GM12892 (cell line): ENCODE data around the gene GALNT18.

ENCODE experiments used
- DNase-seq: peaks from one replicate; pipeline ENCODE4 v3.0.0; 2011; ENCODE audit not compliant: insufficient read length
- FAIRE-seq: peaks from 2 replicates; lab custom pipeline; 2011; peaks lifted over from hg19 to GRCh38; lab: Jason Lieb, UNC
- POLR2A ChIP-seq: IDR thresholded peaks from 2 replicates; pipeline ENCODE4 v1.6.1; 2011; ENCODE audit warnings: low read depth, low read length, control low read depth
- POLR2AphosphoS5 ChIP-seq: IDR thresholded peaks from 2 replicates; pipeline ENCODE4 v1.6.1; 2011; ENCODE audit warnings: low read depth, low read length, control low read depth
- TAF1 ChIP-seq: IDR thresholded peaks from 2 replicates; pipeline ENCODE4 v1.6.1; 2011; ENCODE audit warnings: low read depth, mild to moderate bottlenecking, control low read depth, low read length, borderline replicate concordance

GALNT18 gene

GRCh38 chr11:11268119-11268518, 353.7 kb downstream of the GALNT18 start:
- no peak for DNase-seq
- TF ChIP-seq TAF1 (no peak), POLR2A (no peak)
- FAIRE-seq: no peak

- FAIRE-seq (no peak), DNase-seq (no peak)
- TF ChIP-seq TAF1: no peak
- no peak for TF ChIP-seq POLR2AphosphoS5
- TF ChIP-seq POLR2A: no peak
Observed at GRCh38 chr11:11267312-11267711, 354.5 kb downstream of the GALNT18 start.

DNA sequence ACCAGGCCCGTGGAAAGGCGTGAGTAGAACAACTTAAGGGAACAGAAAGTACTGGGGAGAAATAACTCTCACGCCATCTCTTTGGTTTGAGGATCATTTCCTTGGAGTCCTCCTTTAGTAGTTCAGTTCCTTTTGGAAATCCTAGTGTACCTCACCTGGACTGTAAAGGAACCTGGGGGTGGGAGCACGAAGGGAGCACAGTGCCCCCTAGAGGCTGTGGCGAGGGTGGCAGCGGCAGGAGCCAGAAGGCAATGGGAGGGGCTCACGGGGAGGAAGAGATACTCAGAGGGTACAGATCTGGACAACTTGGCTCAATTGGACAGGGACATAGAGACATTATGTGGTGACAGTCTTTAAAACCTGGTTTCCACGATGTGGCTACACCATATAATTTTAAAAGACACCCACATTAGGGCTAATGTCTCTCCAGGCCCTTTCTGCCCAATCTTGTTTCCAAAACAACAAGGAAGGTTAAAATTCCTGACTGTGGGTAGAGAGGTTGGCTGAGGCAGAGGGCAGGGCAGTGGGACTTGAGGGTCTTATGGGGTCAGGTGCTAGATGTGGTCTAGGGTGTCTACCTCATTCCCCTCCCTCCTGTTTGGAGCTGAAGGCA, 355.7 kb downstream of the GALNT18 start:
- TF ChIP-seq POLR2A (no peak), POLR2AphosphoS5 (no peak), TAF1 (no peak)
- DNase-seq (peak; percentile 59), FAIRE-seq (peak; percentile 84)

DNA sequence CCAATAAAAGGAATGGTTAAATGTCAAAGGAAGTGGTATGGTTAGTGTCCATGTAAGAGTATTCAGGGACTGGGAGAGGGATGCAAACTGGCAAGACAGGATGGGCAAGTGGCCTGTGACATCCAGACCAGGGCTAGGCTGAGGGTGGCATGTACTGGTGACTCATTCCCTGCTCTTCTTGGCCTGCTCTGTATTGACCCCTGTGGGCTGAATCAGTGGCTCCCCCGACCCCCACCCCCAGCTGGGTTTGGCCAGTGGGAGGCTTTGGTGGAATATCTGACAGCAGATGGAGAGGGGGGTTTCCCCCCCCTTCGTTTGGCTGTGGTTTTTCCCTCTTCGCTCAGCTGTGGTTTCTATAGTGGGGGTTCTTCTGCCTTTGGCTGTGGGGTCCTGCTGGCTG, 356.5 kb downstream of the GALNT18 start:
- FAIRE-seq: no peak
- no peak for TF ChIP-seq POLR2A
- TF ChIP-seq TAF1: no peak
- no peak for TF ChIP-seq POLR2AphosphoS5
- DNase-seq: no peak

DNA sequence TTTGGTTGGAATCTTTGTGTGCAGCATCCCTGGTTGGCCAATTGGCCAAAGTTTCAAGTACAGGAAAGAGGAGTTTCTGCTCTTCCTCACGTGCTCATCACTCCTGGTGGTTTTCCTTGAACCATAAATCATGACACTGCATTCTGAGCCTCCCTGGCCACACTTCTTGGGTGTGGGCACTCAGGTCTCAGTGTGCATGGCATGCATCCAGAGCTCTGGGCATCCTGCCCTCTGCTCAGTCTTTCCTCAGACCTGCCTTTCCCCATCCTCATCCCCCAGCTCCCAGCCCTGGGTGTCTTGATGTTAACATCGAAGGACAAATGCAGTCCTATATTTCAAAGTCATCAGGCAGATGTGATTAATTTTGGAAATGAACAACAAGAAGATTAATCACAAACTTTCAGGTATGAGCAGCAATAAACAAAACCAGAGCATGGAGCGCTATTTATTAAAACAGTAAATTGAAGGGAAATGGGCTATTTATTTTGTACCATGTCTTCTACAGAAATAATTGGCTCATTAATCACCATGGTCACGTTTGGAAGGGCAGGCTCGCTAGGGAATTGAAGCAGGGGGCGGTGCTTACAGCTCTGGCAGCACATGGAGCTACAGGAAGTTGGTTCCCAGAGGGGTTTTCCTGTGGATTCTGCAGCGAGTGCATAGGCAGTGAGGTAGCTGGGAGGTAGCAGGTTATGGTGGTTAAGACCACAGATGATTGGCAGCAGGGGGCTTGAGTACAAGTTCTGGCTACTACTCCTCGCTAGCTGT, 358.4 kb downstream of the GALNT18 start:
- DNase-seq (no peak), FAIRE-seq (peak; percentile 9)

GRCh38 chr11:11262171-11262920, 359.5 kb downstream of the GALNT18 start:
- no peak for TF ChIP-seq POLR2A
- TF ChIP-seq TAF1: no peak
- no peak for TF ChIP-seq POLR2AphosphoS5
- no peak for DNase-seq
- FAIRE-seq: peak; percentile 9

More for the DNA sequence above, 358.4 kb downstream of the GALNT18 start:
- no peak for TF ChIP-seq POLR2A
- no peak for TF ChIP-seq POLR2AphosphoS5
- TF ChIP-seq TAF1: no peak

GRCh38 chr11:11261629-11262028, 360.2 kb downstream of the GALNT18 start:
- FAIRE-seq: peak; percentile 21
- DNase-seq: no peak

GRCh38 chr11:11260903-11261302, 360.9 kb downstream of the GALNT18 start:
- peak; percentile 74 for FAIRE-seq

More at GRCh38 chr11:11261629-11262028, 360.2 kb downstream of the GALNT18 start:
- no peak for TF ChIP-seq POLR2A
- no peak for TF ChIP-seq TAF1
- TF ChIP-seq POLR2AphosphoS5: no peak

DNA sequence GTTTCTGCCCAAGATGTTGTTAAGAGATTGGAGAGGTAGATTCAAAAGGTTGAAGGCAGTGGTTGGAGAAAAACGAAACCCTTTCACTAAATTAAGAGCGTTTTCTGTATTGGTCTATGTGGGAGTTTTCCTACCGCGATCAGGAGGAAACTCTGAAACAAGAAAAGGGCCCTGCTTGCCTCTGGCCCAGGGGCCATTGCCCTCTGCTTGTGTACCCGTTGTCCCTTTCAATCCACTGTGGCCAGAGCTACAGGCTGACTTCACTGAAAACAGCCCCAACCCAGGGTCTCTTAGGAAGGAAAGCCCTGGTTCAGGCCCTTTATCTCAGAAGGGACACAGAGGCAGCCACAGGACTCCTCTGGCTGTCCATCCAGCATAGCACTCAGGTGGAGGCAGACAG, 367.8 kb downstream of the GALNT18 start:
- no peak for TF ChIP-seq TAF1
- no peak for TF ChIP-seq POLR2AphosphoS5
- no peak for TF ChIP-seq POLR2A
- DNase-seq (no peak), FAIRE-seq (no peak)

More at GRCh38 chr11:11260903-11261302, 360.9 kb downstream of the GALNT18 start:
- TF ChIP-seq POLR2A (no peak), TAF1 (no peak), POLR2AphosphoS5 (no peak)
- no peak for DNase-seq

GRCh38 chr11:11253497-11253896, 368.3 kb downstream of the GALNT18 start:
- DNase-seq (no peak), FAIRE-seq (no peak)
- TF ChIP-seq TAF1 (no peak), POLR2A (no peak), POLR2AphosphoS5 (no peak)

GRCh38 chr11:11252403-11252802, 369.4 kb downstream of the GALNT18 start:
- FAIRE-seq (no peak), DNase-seq (no peak)
- TF ChIP-seq TAF1: no peak
- TF ChIP-seq POLR2A: no peak
- no peak for TF ChIP-seq POLR2AphosphoS5
